Stimulated activated CD4-positive, alpha-beta T cell treated with anti-CD3 and anti-CD28 coated beads, Interleukin-1b, Interleukin-23, amount 100 ng/mL, for 48 hours (primary cell): ENCODE measurements around the gene IRF3.
"Not testable (repeated sequence)": the region's sequence is repeated elsewhere in the genome, so short reads cannot be mapped to it uniquely, and the experiment has no call there.

Source experiments
- DNase-seq: peaks from one replicate; pipeline ENCODE4 v3.0.0-alpha.2; 2020

The IRF3 gene

DNA sequence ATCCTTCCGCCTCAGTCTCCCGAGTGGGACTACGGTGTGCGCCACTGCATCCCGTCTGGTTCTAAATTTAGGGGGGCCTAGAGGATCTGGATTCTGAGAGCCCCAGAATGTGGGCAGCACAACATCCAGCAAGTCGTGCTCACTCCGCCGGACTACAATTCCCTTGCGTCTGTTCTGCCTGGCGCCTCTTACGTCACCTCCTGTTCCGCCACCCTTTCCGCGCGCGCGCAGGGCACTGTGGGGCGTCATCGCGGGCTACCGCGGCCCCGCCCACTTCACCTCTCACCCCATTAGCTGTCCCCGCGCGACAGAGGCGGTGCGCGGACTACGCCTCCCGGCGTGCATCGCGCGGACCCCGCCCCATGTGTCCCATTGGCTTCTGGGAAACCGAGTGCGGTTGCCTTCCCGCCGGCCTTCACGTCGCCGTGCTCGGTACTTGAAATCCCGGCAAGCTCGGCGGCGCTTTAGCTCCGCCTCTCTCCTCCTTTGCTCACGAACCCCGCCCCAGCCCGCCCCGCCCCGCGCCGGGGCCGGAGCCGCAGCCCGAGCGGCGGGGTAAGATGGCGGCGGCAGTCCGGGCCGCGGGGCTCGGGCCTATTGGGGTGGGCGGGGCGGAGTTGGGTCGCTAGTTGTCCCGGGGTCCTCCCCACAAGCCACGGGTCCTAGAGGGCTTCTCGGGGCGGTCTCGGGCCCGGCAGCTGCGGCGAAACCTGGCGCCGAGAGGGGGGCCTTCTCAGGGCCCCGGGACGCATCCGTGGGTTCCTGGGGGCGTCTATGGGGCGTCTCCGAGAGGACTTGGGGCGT, 23.8 kb downstream of the IRF3 start, which contains the start of gene SCAF1:
Gene SCAF1, plus strand, starts transcription at position 522 of the 804 bp plus-strand sequence. CDS start 2,818 bp downstream, outside the sequence.
- DNase-seq, result peak; percentile 100

DNA sequence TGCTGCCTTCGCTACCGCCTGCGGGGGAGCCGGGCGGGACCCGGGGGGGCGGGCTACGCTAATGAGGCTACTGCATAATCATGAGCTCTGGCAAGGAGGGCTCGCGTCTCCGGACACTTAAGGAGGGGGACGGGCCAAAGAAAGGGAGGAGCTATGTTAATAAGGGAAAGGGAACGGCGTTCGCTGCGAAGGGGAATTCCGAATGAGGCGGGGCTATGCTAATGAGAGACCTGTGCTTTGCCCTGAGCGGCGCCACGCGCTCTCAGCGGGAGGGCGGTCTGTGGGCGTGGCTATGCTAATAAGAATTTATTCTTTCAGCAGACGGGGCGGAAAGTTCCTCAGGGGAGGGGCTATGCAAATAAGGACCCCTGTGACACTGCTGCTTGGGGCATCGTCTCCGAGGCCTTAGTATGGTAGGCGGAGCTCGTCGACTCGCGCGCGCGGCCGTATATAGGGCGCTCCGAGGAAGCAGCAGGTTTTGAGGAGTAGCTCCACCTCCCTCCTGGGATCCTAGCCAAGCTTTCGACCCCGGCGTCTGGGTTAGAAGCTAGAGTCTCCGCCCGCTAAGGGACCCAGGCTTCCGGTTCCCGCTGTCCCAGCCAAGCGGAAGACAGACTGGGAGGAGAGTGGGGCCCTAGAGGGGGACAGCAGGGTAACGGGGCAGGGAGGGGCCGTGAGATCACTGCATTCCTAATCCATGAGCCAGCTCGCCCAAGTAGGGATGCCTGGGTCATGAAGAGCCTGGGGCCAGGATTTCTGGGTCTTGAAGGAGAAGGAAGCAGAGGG, 25.4 kb downstream of the IRF3 start, which contains the start of gene RRAS:
Gene RRAS, minus strand, starts transcription at position 31 of the 786 bp plus-strand sequence. CDS start 45 bp downstream, outside the sequence.
- DNase-seq, result peak; percentile 100

DNA sequence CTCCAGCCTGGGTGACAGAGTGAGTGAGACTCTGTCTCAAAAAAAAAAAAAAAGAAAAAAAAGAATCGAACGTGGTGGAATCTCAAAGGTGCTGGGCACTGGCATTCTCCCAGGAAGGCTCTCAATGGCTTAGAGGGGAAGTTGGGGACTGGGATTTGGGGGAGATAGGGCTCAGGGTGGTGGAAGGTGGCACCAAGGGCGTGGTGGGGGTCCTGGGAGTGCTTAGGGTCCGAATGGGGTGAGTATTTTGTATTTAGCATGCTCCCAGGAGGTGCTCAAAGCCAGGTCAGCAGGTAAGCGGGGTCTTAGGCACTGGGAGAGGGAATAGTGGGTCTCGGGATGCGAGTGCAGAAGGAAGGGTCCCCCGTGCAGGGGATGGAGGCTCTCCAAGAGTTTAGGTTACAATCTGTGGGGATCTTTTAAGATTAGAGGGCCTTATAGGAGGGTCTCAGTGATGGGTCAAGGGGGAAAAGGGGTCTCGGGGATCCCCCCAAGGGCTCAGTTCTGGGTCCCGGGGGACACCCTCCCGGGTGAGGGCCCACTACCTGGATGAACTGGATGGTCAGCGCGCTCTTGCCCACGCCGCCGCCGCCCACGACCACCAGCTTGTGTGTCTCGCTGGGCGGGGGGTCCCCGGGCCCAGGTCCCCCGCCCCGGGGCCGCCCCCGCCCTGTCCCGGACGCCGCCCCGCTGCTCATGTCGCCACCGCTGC, 26.1 kb downstream of the IRF3 start:
- DNase-seq, result no peak

DNA sequence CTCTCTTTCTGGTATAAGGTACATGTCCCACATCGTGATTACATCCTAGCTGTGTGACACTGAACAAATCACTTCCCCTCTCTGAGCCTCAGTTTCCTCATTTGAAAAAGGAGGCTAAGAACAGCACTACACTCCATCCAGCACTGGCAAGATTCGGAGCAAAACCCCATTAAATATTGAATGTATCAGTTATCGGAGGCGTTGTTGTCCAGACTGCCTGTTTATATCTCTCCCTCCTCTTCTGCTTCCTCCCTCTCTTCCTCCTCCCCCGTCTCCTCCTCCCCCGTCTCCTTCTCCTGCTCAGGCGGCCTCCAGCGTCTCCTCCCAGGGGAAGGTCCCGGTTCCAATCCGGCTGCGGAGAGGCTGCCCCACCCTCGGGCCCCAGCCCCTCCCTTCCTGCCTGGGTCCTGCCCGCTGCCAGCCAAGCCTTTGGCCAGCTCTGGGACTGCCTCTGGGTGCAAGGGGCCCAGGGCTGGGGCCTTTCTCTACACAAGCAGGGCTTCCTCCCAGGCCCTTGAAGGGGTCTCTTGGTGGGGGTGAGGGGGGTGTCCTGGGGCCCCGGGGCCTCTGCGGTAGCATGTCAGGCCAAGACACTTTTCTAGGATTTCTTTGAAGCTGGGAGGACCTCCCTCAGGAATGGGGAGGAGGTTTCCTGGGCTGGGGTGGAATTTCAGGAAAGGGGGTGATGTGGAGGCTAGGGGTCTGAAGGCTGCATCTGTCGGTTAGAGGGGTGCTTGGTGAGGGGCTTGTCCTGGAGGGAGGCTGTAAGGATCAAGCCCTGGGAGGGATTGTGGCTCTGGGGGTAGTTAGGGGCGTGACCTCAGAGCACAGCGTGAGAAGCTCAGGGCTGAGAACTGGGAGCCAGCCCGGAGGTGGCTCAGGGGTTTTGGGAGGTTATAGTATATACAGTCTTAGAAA, 27.6 kb downstream of the IRF3 start:
- DNase-seq, result no peak

- no peak for DNase-seq
These were observed 29.3 kb downstream of the IRF3 start for GRCh38 chr19:49636233-49636932.

DNA sequence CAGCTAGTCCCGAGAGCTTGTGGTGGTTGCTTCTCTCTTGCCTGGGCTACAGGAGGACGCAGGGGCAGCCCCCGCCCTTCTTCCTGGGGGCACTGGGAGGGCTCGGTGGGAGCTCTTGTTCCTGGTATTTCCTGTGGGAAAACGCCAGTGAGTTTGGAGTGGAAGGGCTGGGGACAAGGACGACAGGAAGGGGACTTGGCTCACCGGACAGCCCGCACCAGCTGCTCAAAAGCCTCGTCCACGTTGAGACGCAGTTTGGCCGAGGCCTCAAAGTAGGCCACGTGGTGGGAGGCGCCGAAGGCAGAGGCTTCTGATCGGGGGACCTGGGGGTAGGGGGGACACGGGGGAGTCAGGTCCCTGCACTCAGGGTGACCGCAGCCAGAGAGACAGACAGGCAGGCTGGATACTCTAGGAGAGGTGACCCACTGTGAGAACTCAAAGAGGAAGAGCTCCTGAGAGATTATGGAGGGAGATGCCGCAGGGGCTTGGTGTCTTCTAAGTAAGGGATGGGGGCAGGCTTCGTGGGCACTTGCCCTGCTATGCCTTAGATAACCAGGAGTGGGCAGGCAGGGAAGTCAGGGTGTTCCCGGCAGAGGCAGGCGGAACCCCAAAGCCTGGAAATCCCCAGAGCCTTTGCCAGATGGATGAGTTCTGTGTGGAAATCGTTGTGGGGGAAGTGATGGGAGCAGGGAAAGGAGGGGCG, 30.0 kb downstream of the IRF3 start:
- no peak for DNase-seq

- not testable (repeated sequence) for DNase-seq
These were observed 32.4 kb downstream of the IRF3 start for GRCh38 chr19:49633273-49633672.

DNA sequence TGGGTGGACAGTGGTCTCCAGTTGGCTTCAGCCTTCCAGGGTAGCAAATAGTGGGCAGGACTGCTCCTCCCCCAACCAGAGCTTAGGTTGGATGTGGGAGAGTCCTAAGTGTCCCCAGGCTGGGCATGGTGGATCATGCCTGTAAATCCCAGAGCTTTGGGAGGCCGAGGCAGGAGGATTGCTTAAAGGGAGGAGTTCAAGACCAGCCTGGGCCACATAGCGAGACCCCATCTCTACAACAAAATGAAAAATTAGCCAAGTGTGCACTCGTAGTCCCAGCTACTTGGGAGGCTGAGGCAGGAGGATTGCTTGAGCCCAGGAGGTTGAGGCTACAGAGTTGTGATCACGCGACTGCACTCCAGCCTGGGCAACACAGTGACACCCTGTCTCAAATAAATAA, 33.1 kb downstream of the IRF3 start:
- DNase-seq, result no peak

- no peak for DNase-seq
These were observed 34.0 kb downstream of the IRF3 start for GRCh38 chr19:49631610-49632192.

DNA sequence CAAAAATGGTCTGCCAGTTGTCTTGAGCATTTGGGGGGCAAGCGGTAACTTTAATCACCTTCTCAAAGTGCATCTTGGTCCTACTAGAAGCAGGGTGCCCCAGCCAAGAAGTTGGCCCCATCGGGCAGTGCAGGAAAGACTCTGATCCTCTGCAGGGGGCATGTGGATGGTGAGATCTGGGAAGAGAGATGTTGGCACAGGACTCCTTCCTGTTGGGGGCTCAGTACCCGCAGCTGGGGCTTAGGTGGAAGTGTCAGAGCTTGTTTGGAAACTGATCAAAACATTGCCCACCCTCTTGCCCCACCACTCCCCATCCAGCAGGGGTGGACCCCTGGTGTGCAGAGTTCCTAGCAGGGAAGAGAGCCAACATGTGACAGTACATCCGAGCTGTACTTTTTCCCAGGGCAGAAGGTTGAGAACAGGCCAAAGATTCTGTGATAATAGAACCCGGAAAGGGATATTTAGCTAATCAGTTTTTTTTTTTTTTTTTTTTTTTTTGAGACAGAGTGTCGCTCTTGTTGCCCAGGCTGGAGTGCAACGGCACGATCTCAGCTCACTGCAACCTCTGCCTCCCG, 34.6 kb downstream of the IRF3 start:
- DNase-seq, result no peak

GRCh38 chr19:49629659-49630058, 36.0 kb downstream of the IRF3 start:
- DNase-seq, result no peak

GRCh38 chr19:49626226-49626625, 39.4 kb downstream of the IRF3 start:
- no peak for DNase-seq

GRCh38 chr19:49624967-49625910, 40.4 kb downstream of the IRF3 start:
- no peak for DNase-seq

GRCh38 chr19:49617860-49618259, 47.8 kb downstream of the IRF3 start:
- DNase-seq, result not testable (repeated sequence)

GRCh38 chr19:49616945-49617344, 48.7 kb downstream of the IRF3 start:
- no peak for DNase-seq

DNA sequence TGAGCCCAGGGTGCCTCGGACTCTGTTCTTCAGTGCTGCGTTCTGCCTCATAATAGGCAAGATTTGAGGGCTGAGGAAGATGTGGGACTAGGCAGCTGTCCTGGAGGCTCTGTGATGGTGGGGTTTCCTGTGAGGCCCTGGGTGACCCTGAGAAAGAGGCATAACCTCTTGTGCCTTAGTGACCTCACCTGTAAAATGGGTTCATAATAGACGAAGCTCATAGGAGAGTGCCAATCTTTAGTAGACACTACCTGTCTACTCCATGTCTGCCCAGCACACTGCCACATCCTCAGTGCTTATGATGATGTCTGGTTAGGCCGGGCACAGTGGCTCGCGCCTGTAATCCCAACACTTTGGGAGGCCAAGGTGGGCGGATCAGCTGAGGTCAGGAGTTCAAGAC, 49.1 kb downstream of the IRF3 start:
- DNase-seq, result no peak

DNA sequence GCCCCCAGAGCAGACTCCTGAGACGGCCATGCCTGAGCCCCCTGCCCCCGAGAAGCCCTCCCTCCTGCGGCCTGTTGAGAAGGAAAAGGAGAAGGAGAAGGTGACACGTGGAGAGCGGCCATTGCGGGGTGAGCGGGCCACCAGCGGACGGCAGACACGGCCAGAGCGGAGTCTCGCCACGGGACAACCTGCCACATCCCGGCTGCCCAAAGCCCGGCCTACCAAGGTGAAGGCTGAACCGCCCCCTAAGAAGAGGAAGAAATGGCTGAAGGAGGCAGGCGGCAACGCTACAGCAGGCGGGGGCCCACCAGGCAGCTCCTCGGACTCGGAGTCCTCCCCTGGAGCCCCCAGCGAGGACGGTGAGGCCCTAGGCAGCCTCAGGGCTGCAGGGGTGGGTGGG, 49.8 kb downstream of the IRF3 start:
- no peak for DNase-seq

DNA sequence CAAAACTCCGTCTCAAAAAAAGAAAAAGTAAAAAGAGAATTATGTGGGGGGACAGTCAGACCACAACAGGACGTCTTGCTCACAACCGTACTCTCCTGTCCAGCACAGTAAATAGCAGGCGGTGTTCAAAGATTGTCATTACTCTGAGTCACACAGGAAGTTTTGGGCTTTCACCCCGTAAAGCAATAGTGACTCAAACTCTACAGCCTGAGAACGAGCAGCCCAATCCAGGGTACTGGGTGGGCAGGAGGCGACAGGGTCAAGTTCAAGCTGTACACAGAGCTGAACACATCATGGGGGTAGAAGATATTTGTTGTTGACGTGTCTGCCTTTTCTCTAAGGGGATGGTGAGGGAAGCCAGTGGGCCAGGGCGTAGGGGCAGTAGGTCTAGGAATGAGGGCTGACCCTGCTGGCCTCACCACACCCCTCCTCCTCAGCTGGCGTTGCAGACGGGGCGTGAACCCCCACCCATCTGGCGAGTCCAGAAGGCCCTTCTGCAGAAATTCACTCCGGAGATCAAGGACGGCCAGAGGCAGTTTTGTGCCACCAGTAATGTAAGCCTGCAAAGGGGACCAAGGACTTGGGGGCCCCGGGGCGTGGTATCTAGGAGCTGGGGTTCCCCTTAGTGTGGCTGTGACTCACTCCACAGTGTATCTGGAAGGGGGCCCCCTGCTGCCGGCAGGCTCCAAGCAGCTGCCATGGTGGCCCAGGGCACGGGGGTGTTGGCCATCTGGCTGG, 51.4 kb downstream of the IRF3 start:
- peak; percentile 25 for DNase-seq
